Endodermal cell (in vitro differentiated cells): ENCODE measurements around the gene ORMDL2. TPM values are rescaled to one million over a fixed set of nuclear protein-coding genes. Genes with fewer than 3 reads are reported as not detected.

Experiments
- DNase-seq: peaks from one replicate; pipeline ENCODE4 v3.0.0-alpha.2; 2017
- H3K27ac ChIP-seq: 2 replicates; pipeline ENCODE4 v1.5.1; 2013; ENCODE audit warnings: mild to moderate bottlenecking, low read depth, low read length, moderate library complexity
- H3K27me3 ChIP-seq: 2 replicates; pipeline ENCODE4 v1.6.1; 2013; ENCODE audit warnings: mild to moderate bottlenecking, low read length, moderate library complexity; ENCODE audit not compliant: insufficient read depth, control insufficient read depth, poor library complexity, severe bottlenecking
- H3K36me3 ChIP-seq: 2 replicates; pipeline ENCODE4 v1.7.0; 2013; ENCODE audit warnings: mild to moderate bottlenecking, low read length, moderate library complexity; ENCODE audit not compliant: control insufficient read depth, insufficient read depth
- H3K4me1 ChIP-seq: one replicate; pipeline ENCODE4 v1.7.0; 2013; ENCODE audit warnings: low read length; ENCODE audit not compliant: control insufficient read depth, insufficient read depth
- H3K4me3 ChIP-seq: 2 replicates; pipeline ENCODE4 v1.5.1; 2013; ENCODE audit warnings: mild to moderate bottlenecking, low read length, moderate library complexity
- H3K9ac ChIP-seq: 2 replicates; pipeline ENCODE4 v1.6.1; 2013; ENCODE audit warnings: mild to moderate bottlenecking, low read length, moderate library complexity; ENCODE audit not compliant: poor library complexity, severe bottlenecking; ENCODE audit errors: extremely low read depth
- H3K9me3 ChIP-seq: 2 replicates; pipeline ENCODE4 v1.6.1; 2013; ENCODE audit warnings: mild to moderate bottlenecking, low read length, moderate library complexity; ENCODE audit not compliant: control insufficient read depth
- H3K27ac Mint-ChIP-seq: 2 replicates; pipeline ENCODE4 v1.8.0; 2020; ENCODE audit warnings: mixed read lengths
- H3K27me3 Mint-ChIP-seq: 2 replicates; pipeline ENCODE4 v1.8.0; 2021; ENCODE audit warnings: mild to moderate bottlenecking, mixed read lengths; ENCODE audit not compliant: insufficient read depth
- H3K36me3 Mint-ChIP-seq: 2 replicates; pipeline ENCODE4 v1.8.0; 2020; ENCODE audit warnings: low read depth, mixed read lengths
- H3K4me1 Mint-ChIP-seq: 2 replicates; pipeline ENCODE4 v1.8.0; 2020; ENCODE audit warnings: mixed read lengths
- H3K4me3 Mint-ChIP-seq: 2 replicates; pipeline ENCODE4 v1.8.0; 2020; ENCODE audit warnings: mild to moderate bottlenecking, moderate library complexity, mixed read lengths
- H3K9me3 Mint-ChIP-seq: 2 replicates; pipeline ENCODE4 v1.8.0; 2020; ENCODE audit warnings: mild to moderate bottlenecking, mixed read lengths
- CTCF ChIP-seq: fragments of 200-600 bp; sonication (generic); conservative IDR thresholded peaks from 2 replicates; pipeline ENCODE4 v1.5.0; 2021; ENCODE audit warnings: antibody characterized with exemption, mild to moderate bottlenecking
- WGBS, 2 experiments: methylation state at CpG; one replicate each; pipeline versions ENCODE4 v1.1.5 to v1.1.7; 2013; ENCODE audit warnings: missing lambda C conversion rate in 2 of 2, mixed read lengths in 1 of 2; ENCODE audit not compliant: insufficient coverage in 1 of 2, insufficient read length in 1 of 2; 5-methylcytosine and 5-hydroxymethylcytosine counted together
- long read RNA-seq, 4 experiments: library from polyadenylated mRNA in 2 of 4; library from RNA in 1 of 4; library from capped mRNA in 1 of 4; stranded (forward) in 3 of 4; unstranded in 1 of 4; transcript quantifications; one replicate each; pipeline ENCODE4 v2.0.0, GENCODE V29; 2020 to 2021; ENCODE audit warnings: inconsistent platforms in 1 of 4
- polyA plus RNA-seq, 2 experiments: library from polyadenylated mRNA; stranded (reverse); fragments of 50-300 nt; gene quantifications; one replicate each; pipeline ENCODE4 v1.2.3, GENCODE V29; 2013
- total RNA-seq, 2 donors: library from RNA; stranded (reverse); fragmentation: NEBNext Ultra II Directional in 1 of 2; extraction: Animal tissue kit (Norgen Biotek cat#: 25700) in 1 of 2; gene quantifications; 2 replicates in 1 of 2; 3 replicates in 1 of 2; pipeline ENCODE4 v1.2.1, GENCODE V29; 2021

The ORMDL2 gene
- 10 to 100 TPM; 43.7 to 57.1 TPM for total RNA-seq
- 43.3 TPM for polyA plus RNA-seq (2013, experiment 1 of 2)
- polyA plus RNA-seq (2013, experiment 2 of 2) = 32.1 TPM
- long read RNA-seq, experiment 1, transcript ORMDL2-201 (4 exons, 2,141 nt) = major isoform, 7 of 13 reads
- long read RNA-seq, experiment 1, partial matches to known transcripts = 6 of 13 reads
- long read RNA-seq, experiment 1, other reads (novel, unspliced or antisense) = 0 of 13 reads
- long read RNA-seq, experiment 2, transcript ORMDL2-201 (4 exons, 2,141 nt) = major isoform, 21 of 21 reads
- long read RNA-seq, experiment 2, partial matches to known transcripts = 0 of 21 reads
- long read RNA-seq, experiment 2, other reads (novel, unspliced or antisense) = 0 of 21 reads
- long read RNA-seq, experiment 3, transcript ORMDL2-201 (4 exons, 2,141 nt) = major isoform, 13 of 16 reads
- long read RNA-seq, experiment 3, partial matches to known transcripts = 1 of 16 reads
- long read RNA-seq, experiment 3, other reads (novel, unspliced or antisense) = 2 of 16 reads
- long read RNA-seq, experiment 4, partial matches to known transcripts = 3 of 8 reads
- long read RNA-seq, experiment 4, other reads (novel, unspliced or antisense) = 1 of 8 reads

DNA sequence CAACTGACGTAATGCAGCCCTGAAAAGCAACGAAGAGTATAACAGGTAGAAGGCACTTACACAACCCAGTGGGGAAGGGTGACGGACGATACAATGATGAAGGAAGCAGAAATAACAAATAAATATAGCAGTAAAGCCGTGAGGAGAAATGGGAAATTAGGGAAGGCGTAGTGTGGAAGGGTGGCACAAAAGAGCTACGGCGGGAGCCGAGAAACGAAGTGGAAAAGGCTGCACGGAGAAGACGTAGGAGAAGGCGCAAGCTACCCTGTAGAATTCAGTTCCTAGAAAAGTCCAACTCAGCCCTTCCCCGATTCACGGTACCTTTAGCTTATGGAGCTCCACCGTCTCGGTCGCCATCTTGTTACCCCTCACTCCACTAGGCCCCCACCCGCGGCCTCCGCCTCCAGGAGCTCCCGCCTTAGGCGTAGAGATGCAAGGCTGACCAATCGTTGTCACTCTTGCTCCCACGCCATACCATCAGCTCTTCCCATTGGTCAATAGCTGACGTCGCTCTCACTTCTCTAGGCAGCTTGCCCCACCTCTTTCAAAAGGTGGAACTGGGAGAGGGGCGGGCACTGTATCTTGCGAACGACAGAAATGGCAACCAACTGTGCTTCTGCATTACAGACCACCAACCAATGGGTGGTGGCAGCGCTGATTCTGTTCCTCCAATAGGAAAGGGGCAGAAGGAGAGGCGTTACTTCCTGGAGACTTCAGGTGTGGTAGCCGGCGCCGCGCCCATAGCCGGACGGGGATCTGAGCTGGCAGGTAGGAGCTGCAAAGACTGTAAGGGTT lies at the start of gene ORMDL2, which contains the start of gene SARNP:
Gene ORMDL2, plus strand, starts transcription at position 697 of the 795 bp plus-strand sequence. CDS start 959 bp downstream, outside the sequence.
Gene SARNP, minus strand, starts transcription at position 380 of the 795 bp plus-strand sequence. Its CDS starts 23 bp downstream, at position 357.
- Histone ChIP-seq H3K9ac (peak within 1 kb of the TSS; percentile 84), H3K36me3 (peaks cover 66% of the 10 kb centered on the region), H3K4me1 (peaks cover 4% of the 10 kb centered on the region), H3K4me3 (peak within 1 kb of the TSS; percentile 99), H3K9me3 (no peaks in the 10 kb centered on the region), H3K27ac (peak within 1 kb of the TSS; percentile 27), H3K27me3 (no peaks in the 10 kb centered on the region)
- Mint-ChIP-seq H3K36me3 (peaks cover 40% of the 10 kb centered on the region), H3K4me1 (peaks cover 21% of the 10 kb centered on the region), H3K27ac (no peak within 1 kb of the TSS), H3K27me3 (no peaks in the 10 kb centered on the region), H3K4me3 (no peak within 1 kb of the TSS), H3K9me3 (no peaks in the 10 kb centered on the region)
- no peak for TF ChIP-seq CTCF
- WGBS, 2 experiments = 0 to 1% methylated on average over 30 to 38 of the region's 38 CpGs
- peak; percentile 100 for DNase-seq

GRCh38 chr12:55771736-55772135 lies 46.1 kb upstream of the ORMDL2 start:
- peak overlapping the region; percentile 41 for H3K27ac ChIP-seq
- no peaks in the 10 kb centered on the region for H3K9me3 Mint-ChIP-seq

More at GRCh38 chr12:55771736-55772135, 46.1 kb upstream of the ORMDL2 start:
- no peaks in the 10 kb centered on the region for H3K27me3 Mint-ChIP-seq
- Histone ChIP-seq H3K36me3 (peaks cover 65% of the 10 kb centered on the region), H3K27me3 (no peaks in the 10 kb centered on the region), H3K9ac (no peak overlapping the region), H3K4me3 (no peak overlapping the region), H3K9me3 (no peaks in the 10 kb centered on the region), H3K4me1 (no peaks in the 10 kb centered on the region)
- TF ChIP-seq CTCF = no peak
- H3K27ac Mint-ChIP-seq = no peak overlapping the region
- H3K4me1 Mint-ChIP-seq = peaks cover 9% of the 10 kb centered on the region
- peaks cover 45% of the 10 kb centered on the region for H3K36me3 Mint-ChIP-seq
- no peak overlapping the region for H3K4me3 Mint-ChIP-seq
- 88 to 92% methylated on average over 5 to 6 of the region's 6 CpGs for WGBS, 2 experiments
- DNase-seq = no peak
